ENCODE results near the gene RNF14. TPM values are rescaled to one million over a fixed set of nuclear protein-coding genes. Genes with fewer than 3 reads are reported as not detected.

Gene RNF14
- total RNA-seq, 1 experiment from 2014 or later: 65.6 TPM

GRCh38 chr5:141966963-141967333 lies 2.0 kb upstream of the RNF14 start:
- in situ Hi-C loops (cut with HindIII; ENCODE audit: low sequenced_read_pairs): no loop called here
- DNase-seq (ENCODE audit: low spot score): no peak

DNA sequence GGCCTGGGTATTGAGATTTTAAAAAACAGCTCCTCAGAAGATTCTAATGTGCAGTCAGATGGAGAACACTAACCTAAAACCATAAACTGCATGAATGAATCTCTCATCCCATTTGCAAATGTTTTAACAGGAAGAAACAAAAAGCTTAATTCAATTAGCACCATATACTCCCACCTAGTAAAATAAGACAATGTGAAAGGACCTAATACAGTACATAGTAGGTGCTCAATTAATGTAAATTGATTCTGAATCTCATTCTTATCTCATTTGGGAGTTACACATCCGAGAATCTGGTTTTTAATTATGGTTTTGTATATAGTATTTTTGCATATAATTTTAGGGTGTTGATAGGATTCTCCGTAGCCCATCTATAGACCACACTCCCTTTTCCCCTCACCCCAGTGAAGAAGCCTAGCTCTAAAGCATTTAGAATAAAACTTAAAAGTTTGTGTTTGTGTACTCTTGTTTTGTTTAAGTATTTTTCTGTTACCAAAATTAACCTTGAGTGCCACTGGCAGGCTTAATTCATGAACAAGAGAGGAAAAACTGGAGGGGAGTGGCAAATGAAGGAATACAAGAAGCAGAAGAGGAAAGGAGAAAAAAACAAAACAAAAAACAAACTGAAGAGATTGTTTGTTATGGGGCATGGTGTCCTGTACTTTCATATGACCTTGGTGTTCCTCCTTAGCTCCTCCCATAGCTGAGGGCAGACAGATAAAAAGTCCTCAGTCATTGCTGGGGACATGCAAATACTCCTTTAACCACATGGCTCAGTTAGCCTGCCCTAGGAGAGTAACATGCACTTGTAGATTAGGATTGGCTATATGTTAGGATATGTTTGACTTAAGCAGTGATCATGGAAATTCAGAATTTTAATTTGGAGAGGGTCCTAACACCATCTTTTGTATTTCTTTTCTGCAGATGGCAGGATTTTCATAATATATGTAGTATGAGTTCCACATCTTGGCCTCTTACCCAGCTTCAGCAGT lies 1.2 kb downstream of the RNF14 start:
- in situ Hi-C loops (cut with HindIII; ENCODE audit: low sequenced_read_pairs): no loop called here
- DNase-seq (ENCODE audit: low spot score): no peak

- in situ Hi-C loops (cut with HindIII; ENCODE audit: low sequenced_read_pairs): no loop called here
- DNase-seq (ENCODE audit: low spot score): peak; percentile 22
These were observed 5.1 kb downstream of the RNF14 start for GRCh38 chr5:141973871-141974595.

DNA sequence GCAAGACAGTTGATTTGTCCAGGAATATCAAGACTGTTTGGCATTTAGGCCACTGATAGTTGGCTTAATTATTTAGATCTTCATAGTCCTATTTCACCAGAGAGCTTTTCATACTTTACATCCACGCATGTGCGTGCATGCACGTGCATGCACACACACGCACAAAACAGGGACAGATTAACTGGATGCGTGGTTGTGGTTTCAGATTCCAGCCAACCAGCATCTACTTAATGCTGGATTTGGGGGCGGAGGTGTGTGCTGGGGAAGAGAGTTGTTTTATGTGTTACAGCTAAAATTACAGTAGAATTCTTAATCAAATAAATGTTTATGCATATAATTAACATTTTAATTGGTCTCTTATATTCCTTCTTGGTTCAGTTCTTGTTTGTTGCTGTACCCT lies 7.3 kb downstream of the RNF14 start:
- DNase-seq (ENCODE audit: low spot score): no peak
- in situ Hi-C loops (cut with HindIII; ENCODE audit: low sequenced_read_pairs): no loop called here

DNA sequence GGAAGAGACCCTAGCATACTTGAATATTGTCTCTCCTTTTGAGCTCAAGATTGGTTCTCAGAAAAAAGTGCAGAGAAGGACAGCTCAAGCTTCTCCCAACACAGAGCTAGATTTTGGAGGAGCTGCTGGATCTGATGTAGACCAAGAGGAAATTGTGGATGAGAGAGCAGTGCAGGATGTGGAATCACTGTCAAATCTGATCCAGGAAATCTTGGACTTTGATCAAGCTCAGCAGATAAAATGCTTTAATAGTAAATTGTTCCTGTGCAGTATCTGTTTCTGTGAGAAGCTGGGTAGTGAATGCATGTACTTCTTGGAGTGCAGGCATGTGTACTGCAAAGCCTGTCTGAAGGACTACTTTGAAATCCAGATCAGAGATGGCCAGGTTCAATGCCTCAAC lies 9.5 kb downstream of the RNF14 start:
- in situ Hi-C loops (cut with HindIII; ENCODE audit: low sequenced_read_pairs): no loop called here
- DNase-seq (ENCODE audit: low spot score): no peak

DNA sequence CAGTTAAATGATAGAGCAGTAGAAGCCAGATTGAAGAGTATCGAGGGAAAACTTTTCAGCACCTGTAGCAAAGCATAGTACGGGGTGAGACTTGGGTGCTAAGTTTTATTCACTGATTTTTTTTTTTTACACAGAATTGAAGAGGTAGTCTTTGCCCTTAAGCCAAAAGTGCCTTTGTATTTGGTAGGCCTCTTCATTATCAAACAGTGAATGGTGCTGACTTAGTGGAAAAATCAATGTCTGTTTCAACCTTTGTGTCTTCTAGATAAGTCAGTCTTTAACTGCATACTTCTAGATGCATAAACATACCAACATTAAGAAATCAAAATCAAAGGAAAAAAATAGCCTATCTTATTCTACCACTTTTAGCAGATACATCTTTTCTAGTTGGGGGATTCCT lies 13.7 kb downstream of the RNF14 start:
- in situ Hi-C loops (cut with HindIII; ENCODE audit: low sequenced_read_pairs): no loop called here
- DNase-seq (ENCODE audit: low spot score): no peak

GRCh38 chr5:141986072-141986471 lies 17.2 kb downstream of the RNF14 start:
- in situ Hi-C loops (cut with HindIII; ENCODE audit: low sequenced_read_pairs): no loop called here
- DNase-seq (ENCODE audit: low spot score): no peak

DNA sequence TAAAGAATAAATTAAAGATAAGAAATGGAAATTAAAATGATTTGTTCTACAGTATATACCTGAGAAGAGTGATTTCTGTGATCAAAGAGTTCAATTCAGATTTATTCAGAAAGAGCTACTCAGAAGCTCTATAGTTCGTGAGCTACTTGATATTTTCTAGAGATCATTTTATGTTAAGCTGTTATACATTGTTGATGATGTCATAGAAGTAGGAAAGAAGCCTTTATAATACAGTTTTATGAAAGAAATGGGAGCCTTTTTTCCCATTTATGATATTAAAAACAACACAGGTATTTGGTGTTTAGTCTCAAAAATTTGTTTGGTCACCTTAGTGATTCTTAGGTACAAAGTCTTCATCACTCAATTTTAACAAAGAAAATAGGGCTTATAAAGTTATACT lies 20.8 kb downstream of the RNF14 start:
- in situ Hi-C loops (cut with HindIII; ENCODE audit: low sequenced_read_pairs): loop anchor here (10.0 kb wide), 1 partner anchor 155 kb away; no protein-coding TSS in a partner anchor
- no peak for DNase-seq (ENCODE audit: low spot score)

DNA sequence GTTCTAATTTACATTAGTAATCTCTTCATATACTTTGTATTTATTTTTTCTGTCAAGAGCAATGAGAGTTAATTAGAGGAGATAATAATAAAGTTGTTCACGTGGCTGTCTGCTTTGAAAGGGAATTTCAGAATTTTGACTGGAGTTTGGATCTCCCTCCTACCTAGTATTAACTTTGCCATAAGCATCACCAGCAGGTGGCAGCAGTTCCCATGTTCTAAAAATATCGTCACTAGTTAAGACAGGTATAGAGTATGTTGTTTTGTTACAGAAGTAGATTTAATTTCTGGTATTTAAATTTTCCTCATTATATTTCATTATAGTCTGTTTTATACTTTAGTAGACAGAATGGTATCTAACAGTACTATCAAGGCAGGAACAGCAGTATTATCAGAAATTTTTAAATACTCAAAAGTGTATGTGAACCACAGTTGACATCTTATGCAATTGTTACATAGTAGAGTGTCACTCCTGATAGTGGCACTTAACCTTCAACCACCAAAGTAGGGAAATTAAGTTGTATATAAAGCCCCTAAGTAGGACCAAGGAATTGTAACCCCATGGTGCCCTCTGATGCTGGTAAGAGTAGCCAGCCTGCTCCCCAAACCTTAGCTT lies 23.6 kb downstream of the RNF14 start:
- in situ Hi-C loops (cut with HindIII; ENCODE audit: low sequenced_read_pairs): loop anchor here (10.0 kb wide), 1 partner anchor 152 kb away; no protein-coding TSS in a partner anchor
- peak; percentile 86 for DNase-seq (ENCODE audit: low spot score)

DNA sequence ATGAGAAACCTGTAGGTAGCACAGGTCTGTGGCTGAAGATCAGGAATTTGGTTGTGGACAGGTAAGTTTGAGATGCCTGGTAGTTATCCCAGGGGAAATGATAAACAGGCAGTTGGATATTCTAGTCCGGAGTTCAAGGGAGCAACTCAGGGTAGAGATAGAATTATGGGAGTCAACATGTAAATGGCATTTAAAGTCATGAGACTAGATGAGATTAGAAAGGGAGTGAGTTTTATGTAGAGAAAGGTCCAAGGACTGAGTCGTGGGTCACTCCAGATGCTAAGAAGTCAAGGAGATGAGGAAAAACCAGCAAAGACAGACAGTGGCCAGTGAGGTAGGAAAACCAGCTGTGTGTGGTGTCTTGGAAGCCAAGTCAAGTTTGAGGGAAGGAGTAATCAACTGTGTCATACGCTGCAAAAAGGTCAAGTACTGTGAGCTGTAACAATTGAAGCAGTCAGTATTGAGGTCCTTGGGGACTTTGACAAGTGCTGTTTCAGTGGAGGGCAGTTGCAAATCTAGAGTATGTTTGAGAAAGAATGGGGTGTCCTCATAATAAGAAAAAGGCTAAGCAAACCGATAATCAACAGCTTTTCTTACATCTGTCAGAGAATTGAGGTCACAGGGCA lies 25.7 kb downstream of the RNF14 start:
- in situ Hi-C loops (cut with HindIII; ENCODE audit: low sequenced_read_pairs): loop anchor here (10.0 kb wide), 1 partner anchor 150 kb away; no protein-coding TSS in a partner anchor
- no peak for DNase-seq (ENCODE audit: low spot score)

GRCh38 chr5:141995656-141996055 lies 26.8 kb downstream of the RNF14 start:
- in situ Hi-C loops (cut with HindIII; ENCODE audit: low sequenced_read_pairs): loop anchor here (10.0 kb wide), 1 partner anchor 149 kb away; no protein-coding TSS in a partner anchor
- DNase-seq (ENCODE audit: low spot score): no peak

DNA sequence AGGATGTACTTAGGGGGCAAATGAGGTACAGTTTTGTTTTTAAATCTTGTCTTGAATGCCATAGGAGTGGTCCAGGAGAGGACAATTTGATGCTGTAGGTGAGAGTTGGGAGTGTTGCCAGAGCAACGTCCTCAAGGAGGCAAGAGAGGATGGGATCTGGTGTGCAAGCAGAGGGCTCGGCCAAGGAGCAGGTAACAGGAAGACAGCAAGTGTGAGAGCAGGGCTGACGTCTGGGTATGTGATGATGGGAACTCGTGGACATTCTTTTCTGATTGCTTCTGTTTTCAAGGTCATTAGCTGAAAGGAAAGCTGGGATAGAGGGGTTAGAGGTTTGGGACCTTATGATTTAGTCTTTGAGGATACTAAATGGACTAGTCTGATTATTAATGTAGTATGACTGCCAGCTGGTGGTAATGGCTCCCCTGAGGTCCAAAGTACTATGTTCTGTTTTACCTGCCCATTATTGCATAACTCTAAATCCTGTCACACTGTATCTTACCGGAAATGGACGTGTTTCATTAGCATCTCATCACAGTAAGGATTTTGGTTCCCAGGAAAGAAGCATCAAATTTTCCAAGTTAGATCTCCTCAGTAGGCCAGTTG lies 28.6 kb downstream of the RNF14 start:
- DNase-seq (ENCODE audit: low spot score): no peak
- in situ Hi-C loops (cut with HindIII; ENCODE audit: low sequenced_read_pairs): loop anchor here (10.0 kb wide), 1 partner anchor 147 kb away; no protein-coding TSS in a partner anchor

GRCh38 chr5:142000173-142000572 lies 31.3 kb downstream of the RNF14 start:
- no peak for DNase-seq (ENCODE audit: low spot score)
- in situ Hi-C loops (cut with HindIII; ENCODE audit: low sequenced_read_pairs): no loop called here

GRCh38 chr5:142000704-142001484 lies 32.0 kb downstream of the RNF14 start:
- in situ Hi-C loops (cut with HindIII; ENCODE audit: low sequenced_read_pairs): no loop called here
- peak; percentile 28 for DNase-seq (ENCODE audit: low spot score)

GRCh38 chr5:142003266-142003800 lies 34.4 kb downstream of the RNF14 start:
- no peak for DNase-seq (ENCODE audit: low spot score)
- in situ Hi-C loops (cut with HindIII; ENCODE audit: low sequenced_read_pairs): no loop called here

- no peak for DNase-seq (ENCODE audit: low spot score)
- in situ Hi-C loops (cut with HindIII; ENCODE audit: low sequenced_read_pairs): no loop called here
These were observed 37.7 kb downstream of the RNF14 start for GRCh38 chr5:142006363-142007236.

GRCh38 chr5:142007237-142007544 lies 38.3 kb downstream of the RNF14 start:
- in situ Hi-C loops (cut with HindIII; ENCODE audit: low sequenced_read_pairs): no loop called here
- DNase-seq (ENCODE audit: low spot score): no peak

Data from G401 (cell line).